ENCODE measurements around the gene NEK3.
"Not testable (repeated sequence)": the region's sequence is repeated elsewhere in the genome, so short reads cannot be mapped to it uniquely, and the experiment has no call there.

Gene NEK3

GRCh38 chr13:52159159-52159982 lies at the start of gene NEK3:
TSS of gene NEK3 (minus strand) at chr13:52159597. CDS start at chr13:52156191, 3,406 bp downstream.
- H3K9me3 Mint-ChIP-seq = no peaks in the 10 kb centered on the region

DNA sequence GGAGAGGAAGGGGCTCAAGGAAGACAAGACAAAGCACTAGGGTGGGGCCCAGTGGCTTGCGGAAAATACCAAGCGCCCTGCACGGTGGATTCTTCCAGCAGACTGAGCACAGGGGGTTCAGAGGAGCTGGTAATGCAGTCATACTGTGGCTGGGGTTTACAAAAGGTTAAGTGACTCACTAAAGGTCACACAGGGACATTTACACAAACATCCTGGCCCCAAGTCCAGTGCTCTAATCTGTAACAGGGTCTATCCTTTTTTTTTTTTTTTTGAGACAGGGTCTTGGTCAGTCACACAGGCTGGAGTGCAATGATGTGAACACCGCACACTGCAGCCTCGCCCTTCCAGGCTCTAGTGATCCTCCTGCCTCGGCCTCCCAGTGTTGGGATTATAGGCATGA lies 49.0 kb upstream of the NEK3 start:
- H3K4me1 Mint-ChIP-seq; H3K9me3 Mint-ChIP-seq; H3K4me3 Mint-ChIP-seq; H3K36me3 Mint-ChIP-seq; H3K27ac Mint-ChIP-seq; DNase-seq (ENCODE audit: low spot score in 2 of 2): not testable (repeated sequence)
- peak; percentile 52 for ATAC-seq

More at GRCh38 chr13:52159159-52159982, at the start of gene NEK3:
- DNase-seq (ENCODE audit: low spot score in 2 of 2) (peak; percentile 41 to 78), ATAC-seq (peak; percentile 83)
- Mint-ChIP-seq H3K27ac (peak within 1 kb of the TSS; percentile 81), H3K4me1 (peaks cover 27% of the 10 kb centered on the region), H3K4me3 (peak within 1 kb of the TSS; percentile 73), H3K36me3 (no peaks in the 10 kb centered on the region)

- not testable (repeated sequence) for H3K9me3 Mint-ChIP-seq; H3K36me3 Mint-ChIP-seq; H3K4me1 Mint-ChIP-seq; H3K4me3 Mint-ChIP-seq; H3K27ac Mint-ChIP-seq; DNase-seq (ENCODE audit: low spot score in 2 of 2); ATAC-seq
These were observed 48.5 kb upstream of the NEK3 start for GRCh38 chr13:52207896-52208295.

- H3K27ac Mint-ChIP-seq; H3K9me3 Mint-ChIP-seq; H3K4me1 Mint-ChIP-seq; ATAC-seq; H3K4me3 Mint-ChIP-seq; DNase-seq (ENCODE audit: low spot score in 2 of 2); H3K36me3 Mint-ChIP-seq: not testable (repeated sequence)
These were observed 47.9 kb upstream of the NEK3 start for GRCh38 chr13:52207337-52207736.

DNA sequence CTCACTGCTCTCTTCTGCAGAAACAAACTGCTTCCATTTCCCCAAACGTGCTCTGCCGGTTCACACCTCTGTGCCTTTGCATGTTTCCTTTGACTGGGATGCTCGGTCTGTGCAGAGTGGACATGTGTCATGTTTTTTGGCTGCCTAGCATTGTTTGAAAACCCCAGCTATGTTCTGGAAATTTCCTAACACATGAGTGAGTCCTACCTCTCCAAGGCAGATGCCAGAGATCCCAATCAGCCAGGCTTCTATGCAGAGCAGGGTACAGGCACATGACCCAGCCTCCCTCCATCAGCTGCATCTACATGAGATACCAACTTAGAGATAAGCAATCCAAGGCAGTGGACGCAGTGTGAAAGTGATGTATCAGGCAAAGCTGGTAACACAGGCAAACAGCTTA lies 45.1 kb upstream of the NEK3 start:
- not testable (repeated sequence) for H3K9me3 Mint-ChIP-seq; ATAC-seq; H3K27ac Mint-ChIP-seq; H3K4me3 Mint-ChIP-seq; H3K36me3 Mint-ChIP-seq; H3K4me1 Mint-ChIP-seq; DNase-seq (ENCODE audit: low spot score in 2 of 2)

- DNase-seq (ENCODE audit: low spot score in 2 of 2); H3K27ac Mint-ChIP-seq; ATAC-seq; H3K4me1 Mint-ChIP-seq; H3K4me3 Mint-ChIP-seq; H3K36me3 Mint-ChIP-seq; H3K9me3 Mint-ChIP-seq: not testable (repeated sequence)
These were observed 44.5 kb upstream of the NEK3 start for GRCh38 chr13:52203864-52204263.

DNA sequence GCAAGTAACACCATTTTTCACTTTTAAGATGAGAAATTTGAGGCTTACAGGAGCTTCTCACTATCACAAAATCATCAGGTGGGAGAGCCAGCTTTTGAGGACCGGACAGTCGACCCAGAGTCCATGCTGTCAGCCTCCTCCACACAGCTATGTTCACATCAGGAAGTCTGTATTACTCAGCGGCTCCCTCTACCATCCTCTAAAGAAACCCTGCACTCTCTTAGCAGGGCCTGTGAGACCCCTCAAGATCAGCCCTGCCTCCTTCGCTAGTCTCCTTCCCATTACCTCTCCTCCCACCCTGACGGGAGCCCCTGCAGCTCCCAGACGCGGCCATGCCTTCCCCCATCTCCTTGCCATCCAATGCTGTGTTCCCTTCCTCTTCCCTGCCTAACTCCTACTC lies 43.1 kb upstream of the NEK3 start:
- H3K4me3 Mint-ChIP-seq; H3K9me3 Mint-ChIP-seq; ATAC-seq; DNase-seq (ENCODE audit: low spot score in 2 of 2); H3K36me3 Mint-ChIP-seq; H3K4me1 Mint-ChIP-seq; H3K27ac Mint-ChIP-seq: not testable (repeated sequence)

- DNase-seq (ENCODE audit: low spot score in 2 of 2); H3K4me3 Mint-ChIP-seq; H3K36me3 Mint-ChIP-seq; H3K9me3 Mint-ChIP-seq; H3K4me1 Mint-ChIP-seq: not testable (repeated sequence)
- peak; percentile 70 for ATAC-seq
- H3K27ac Mint-ChIP-seq = peak overlapping the region; percentile 62
These were observed 42.2 kb upstream of the NEK3 start for GRCh38 chr13:52201439-52202193.

DNA sequence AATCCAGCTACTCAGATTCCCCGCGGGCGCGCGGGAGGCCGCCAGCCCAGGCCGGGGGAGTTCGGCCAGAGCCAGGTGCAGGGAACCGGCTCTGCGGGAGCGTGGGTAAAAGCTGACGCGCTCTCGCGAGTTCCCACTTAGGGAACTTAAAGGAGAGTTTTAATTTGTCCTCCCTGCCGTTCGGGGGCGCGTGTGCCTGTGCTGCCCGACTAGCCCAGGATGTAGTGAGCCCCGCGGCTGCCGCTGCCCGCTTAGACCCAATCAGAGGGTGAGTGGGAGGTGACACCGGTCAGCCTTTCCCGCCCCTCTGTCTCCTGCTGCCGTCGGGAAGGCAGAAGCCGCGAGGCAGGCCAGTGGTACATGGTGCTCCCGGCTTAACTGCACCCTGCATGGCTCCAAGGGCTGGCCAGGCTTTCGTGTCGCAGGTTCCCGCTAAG lies 36.0 kb upstream of the NEK3 start:
- peak; percentile 68 for ATAC-seq
- DNase-seq (ENCODE audit: low spot score in 2 of 2) = peak; percentile 35 to 77
- Mint-ChIP-seq H3K4me3 (peak overlapping the region; percentile 90), H3K36me3 (peaks cover 4% of the 10 kb centered on the region), H3K9me3 (no peaks in the 10 kb centered on the region), H3K4me1 (peaks cover 11% of the 10 kb centered on the region), H3K27ac (peak overlapping the region; percentile 45)

GRCh38 chr13:52194184-52194868 lies 34.9 kb upstream of the NEK3 start:
- peak overlapping the region; percentile 94 for H3K27ac Mint-ChIP-seq
- no peaks in the 10 kb centered on the region for H3K9me3 Mint-ChIP-seq
- peak overlapping the region; percentile 90 for H3K4me3 Mint-ChIP-seq
- DNase-seq (ENCODE audit: low spot score in 2 of 2) (peak; percentile 90 to 99), ATAC-seq (peak; percentile 96)
- peaks cover 13% of the 10 kb centered on the region for H3K36me3 Mint-ChIP-seq
- H3K4me1 Mint-ChIP-seq = peaks cover 11% of the 10 kb centered on the region

DNA sequence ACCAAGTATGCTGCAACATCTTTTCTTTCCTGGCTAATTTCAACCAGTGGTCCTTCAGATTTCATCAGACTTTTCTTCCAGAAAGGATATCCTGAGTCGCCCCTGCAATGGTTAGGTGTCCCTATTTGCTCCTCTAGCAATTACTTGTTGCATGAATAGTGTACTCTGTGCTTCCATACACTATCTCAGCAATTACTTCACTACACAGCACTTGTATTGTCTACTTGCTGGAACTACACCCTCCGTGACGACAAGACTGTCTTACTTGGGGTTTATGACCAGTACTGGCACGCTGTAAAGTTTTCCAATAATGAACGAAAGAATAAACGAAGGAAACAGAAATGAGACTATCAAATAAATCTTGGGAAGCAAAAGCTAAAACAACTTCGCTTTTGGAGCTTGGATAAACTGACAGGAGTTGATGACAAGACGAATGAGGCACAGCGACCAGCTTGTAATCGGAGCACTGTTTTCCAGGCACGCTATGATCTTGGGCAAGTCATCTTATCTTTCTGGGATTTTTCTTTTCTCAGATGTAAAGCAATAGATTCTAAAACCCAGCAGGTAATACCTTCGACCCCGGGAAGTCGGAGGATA lies 34.3 kb upstream of the NEK3 start:
- not testable (repeated sequence) for H3K9me3 Mint-ChIP-seq; DNase-seq (ENCODE audit: low spot score in 2 of 2); ATAC-seq
- H3K4me3 Mint-ChIP-seq = peak overlapping the region; percentile 90
- H3K36me3 Mint-ChIP-seq = peaks cover 19% of the 10 kb centered on the region
- peak overlapping the region; percentile 94 for H3K27ac Mint-ChIP-seq
- peaks cover 11% of the 10 kb centered on the region for H3K4me1 Mint-ChIP-seq

GRCh38 chr13:52187424-52188187 lies 28.2 kb upstream of the NEK3 start:
- H3K36me3 Mint-ChIP-seq = peaks cover 61% of the 10 kb centered on the region
- ATAC-seq = peak; percentile 83
- not testable (repeated sequence) for H3K4me3 Mint-ChIP-seq; DNase-seq (ENCODE audit: low spot score in 2 of 2); H3K9me3 Mint-ChIP-seq
- H3K27ac Mint-ChIP-seq = peak overlapping the region; percentile 74
- peaks cover 11% of the 10 kb centered on the region for H3K4me1 Mint-ChIP-seq

GRCh38 chr13:52187029-52187423 lies 27.6 kb upstream of the NEK3 start:
- peaks cover 67% of the 10 kb centered on the region for H3K36me3 Mint-ChIP-seq
- H3K9me3 Mint-ChIP-seq = no peaks in the 10 kb centered on the region
- peaks cover 11% of the 10 kb centered on the region for H3K4me1 Mint-ChIP-seq
- peak overlapping the region; percentile 74 for H3K27ac Mint-ChIP-seq
- DNase-seq (ENCODE audit: low spot score in 2 of 2) (no peak), ATAC-seq (no peak)
- no peak overlapping the region for H3K4me3 Mint-ChIP-seq

DNA sequence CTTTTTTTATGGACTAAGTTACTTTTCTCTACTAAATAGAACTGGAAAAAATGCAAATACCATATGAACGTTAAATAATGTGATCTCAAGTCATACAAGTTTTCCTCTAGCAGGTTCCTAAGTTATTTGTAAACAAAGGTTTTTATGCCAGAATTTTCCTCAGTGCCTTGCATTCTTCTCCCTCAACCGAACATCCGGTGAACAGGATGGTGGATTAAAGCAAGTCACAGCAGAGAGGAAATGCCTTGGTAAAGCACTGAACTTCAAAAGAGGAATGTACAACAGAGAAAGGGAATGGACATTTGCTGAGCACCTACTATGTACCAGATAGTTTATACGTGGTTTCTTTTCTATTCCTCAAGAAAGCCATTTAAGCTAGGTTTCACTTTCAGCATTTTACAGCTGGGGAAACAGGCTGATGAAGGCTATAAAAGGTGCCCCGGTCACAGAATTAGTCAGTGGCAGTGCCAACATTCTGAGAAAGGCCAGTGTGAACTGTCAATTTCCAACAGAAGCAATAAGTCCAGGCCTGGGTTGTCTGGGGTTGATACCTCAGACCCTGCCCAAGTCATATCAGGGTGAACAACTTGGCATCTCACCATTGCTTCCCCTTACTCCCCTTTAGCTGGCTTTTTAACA lies 22.0 kb upstream of the NEK3 start:
- not testable (repeated sequence) for H3K9me3 Mint-ChIP-seq, H3K27ac Mint-ChIP-seq, H3K4me1 Mint-ChIP-seq, ATAC-seq, H3K4me3 Mint-ChIP-seq
- DNase-seq (ENCODE audit: low spot score in 2 of 2) = peak in 1 of 2 donors; percentile 37
- peaks cover 86% of the 10 kb centered on the region for H3K36me3 Mint-ChIP-seq

All from stimulated activated effector memory CD8-positive, alpha-beta T cell treated with anti-CD3 and anti-CD28 coated beads, Interleukin-12 subunit alpha, Interleukin-12 subunit beta, amount 100 ng/mL, for 72 hours (primary cell).